Caco-2 (cell line): ENCODE results near the gene ALDH1A2. TPM values are rescaled to one million over a fixed set of nuclear protein-coding genes. Genes with fewer than 3 reads are reported as not detected.

Experiments
- BruUV-seq: library from RNA; stranded (reverse); fragments of 400-500 nt; replicated peaks from 2 replicates; lab custom pipeline; 2021; lab: Mats Ljungman, UMichigan
- CTCF ChIA-PET: fragments of 300-600 bp; sonication (Branson Sonifier 250); formaldehyde crosslinking; loops from one replicate; lab custom pipeline; 2022; ENCODE audit warnings: antibody characterized with exemption; lab: Charles Lee
- POLR2A ChIA-PET: fragments of 300-600 bp; sonication (Branson Sonifier 250); formaldehyde crosslinking; loops from one replicate; lab custom pipeline; 2022; ENCODE audit warnings: antibody characterized with exemption; lab: Charles Lee
- DNase-seq, 2 experiments: peaks; one replicate each; pipeline versions ENCODE4 v3.0.0 to v3.0.0-alpha.2; 2020 to 2022
- H3K27me3 ChIP-seq: replicated peaks from 2 replicates; pipeline ENCODE4 v1.6.0; 2011; ENCODE audit warnings: low read length; ENCODE audit not compliant: control insufficient read depth, insufficient read depth
- H3K36me3 ChIP-seq: 2 replicates; pipeline ENCODE4 v1.5.1; 2011; ENCODE audit warnings: low read length; ENCODE audit not compliant: control insufficient read depth, insufficient read depth
- H3K4me1 ChIP-seq: fragments of 250-450 bp; sonication (Bioruptor Pico); 2 replicates; pipeline ENCODE4 v1.5.1; 2020; ENCODE audit warnings: mild to moderate bottlenecking
- H3K4me3 ChIP-seq: 2 replicates; pipeline ENCODE4 v1.5.1; 2011; ENCODE audit warnings: low read depth, mild to moderate bottlenecking, control low read depth, low read length
- H3K9me3 ChIP-seq: fragments of 250-450 bp; sonication (Bioruptor Pico); 2 replicates; pipeline ENCODE4 v1.5.1; 2020; ENCODE audit warnings: mild to moderate bottlenecking, moderate library complexity
- H3K27ac Mint-ChIP-seq: one replicate; pipeline ENCODE4 v1.8.0; 2022; ENCODE audit warnings: mixed read lengths; ENCODE audit not compliant: unreplicated experiment
- H3K27me3 Mint-ChIP-seq: one replicate; pipeline ENCODE4 v1.8.0; 2022; ENCODE audit warnings: mixed read lengths; ENCODE audit not compliant: insufficient read depth, unreplicated experiment
- H3K36me3 Mint-ChIP-seq: one replicate; pipeline ENCODE4 v1.8.0; 2022; ENCODE audit warnings: mild to moderate bottlenecking, mixed read lengths; ENCODE audit not compliant: insufficient read depth, unreplicated experiment
- H3K4me1 Mint-ChIP-seq: one replicate; pipeline ENCODE4 v1.8.0; 2022; ENCODE audit warnings: low read depth, mixed read lengths; ENCODE audit not compliant: unreplicated experiment
- H3K4me3 Mint-ChIP-seq: one replicate; pipeline ENCODE4 v1.8.0; 2022; ENCODE audit warnings: mild to moderate bottlenecking, moderate library complexity, mixed read lengths; ENCODE audit not compliant: unreplicated experiment
- H3K9me3 Mint-ChIP-seq: one replicate; pipeline ENCODE4 v1.8.0; 2022; ENCODE audit warnings: mixed read lengths; ENCODE audit not compliant: unreplicated experiment
- CTCF ChIP-seq, 2 experiments: fragments of 200-600 bp in 1 of 2; IDR thresholded peaks; 1 replicate in 1 of 2; 2 replicates in 1 of 2; pipeline versions ENCODE4 v1.5.1 to v1.8.0; 2011 to 2022; ENCODE audit warnings: antibody characterized with exemption in 1 of 2, control low read depth in 1 of 2, inconsistent platforms in 1 of 2, low read depth in 1 of 2, low read length in 1 of 2, mild to moderate bottlenecking in 1 of 2, moderate library complexity in 1 of 2; ENCODE audit not compliant: insufficient read depth in 1 of 2, severe bottlenecking in 1 of 2, unreplicated experiment in 1 of 2
- intact Hi-C: fragments of 100-400 bp; cut with micrococcal nuclease; formaldehyde crosslinking; loops from one replicate; pipeline ENCODE4 v1.10.0; 2022; ENCODE audit not compliant: unreplicated experiment
- total RNA-seq: library from RNA; stranded (reverse); gene quantifications from 2 replicates; pipeline ENCODE4 v1.2.3, GENCODE V29; 2022

Gene ALDH1A2
- total RNA-seq, 1 experiment from 2014 or later = 0.61 TPM

- BruUV-seq = no TSS peak
- Histone ChIP-seq H3K9me3 (no peaks in the 10 kb centered on the region), H3K4me1 (no peaks in the 10 kb centered on the region), H3K36me3 (no peaks in the 10 kb centered on the region), H3K27me3 (no peaks in the 10 kb centered on the region), H3K4me3 (no peak overlapping the region)
- POLR2A ChIA-PET = no interaction called here
- DNase-seq = no peak
- Mint-ChIP-seq H3K4me1 (no peaks in the 10 kb centered on the region), H3K27me3 (peaks cover 13% of the 10 kb centered on the region), H3K27ac (no peak overlapping the region), H3K36me3 (no peaks in the 10 kb centered on the region), H3K4me3 (no peak overlapping the region), H3K9me3 (no peaks in the 10 kb centered on the region)
- intact Hi-C loops = no loop called here
- TF ChIP-seq CTCF (IDR thresholded peaks at IDR 0.05; ENCODE audit: insufficient read depth in 1 of 2, low read depth in 1 of 2, low read length in 1 of 2, severe bottlenecking in 1 of 2, unreplicated experiment in 1 of 2) = no peak
- CTCF ChIA-PET = no interaction called here
Measured at GRCh38 chr15:57931570-57931969, 133.9 kb downstream of the ALDH1A2 start.

GRCh38 chr15:57927091-57927631, 138.3 kb downstream of the ALDH1A2 start:
- BruUV-seq = no TSS peak
- DNase-seq = no peak
- H3K36me3 ChIP-seq = no peaks in the 10 kb centered on the region

GRCh38 chr15:57925650-57926049, 139.9 kb downstream of the ALDH1A2 start:
- Mint-ChIP-seq H3K27ac (no peak overlapping the region), H3K4me1 (no peaks in the 10 kb centered on the region), H3K36me3 (no peaks in the 10 kb centered on the region), H3K4me3 (no peak overlapping the region), H3K9me3 (no peaks in the 10 kb centered on the region), H3K27me3 (peaks cover 5% of the 10 kb centered on the region)
- no peak for TF ChIP-seq CTCF (IDR thresholded peaks at IDR 0.05; ENCODE audit: insufficient read depth in 1 of 2, low read depth in 1 of 2, low read length in 1 of 2, severe bottlenecking in 1 of 2, unreplicated experiment in 1 of 2)
- intact Hi-C loops = no loop called here
- CTCF ChIA-PET = no interaction called here
- POLR2A ChIA-PET = no interaction called here
- Histone ChIP-seq H3K9me3 (no peaks in the 10 kb centered on the region), H3K27me3 (no peaks in the 10 kb centered on the region), H3K4me3 (no peak overlapping the region), H3K4me1 (no peaks in the 10 kb centered on the region), H3K36me3 (no peaks in the 10 kb centered on the region)
- no peak for DNase-seq
- no TSS peak for BruUV-seq

More at GRCh38 chr15:57927091-57927631, 138.3 kb downstream of the ALDH1A2 start:
- H3K4me3 ChIP-seq = no peak overlapping the region
- POLR2A ChIA-PET = no interaction called here
- CTCF ChIA-PET = no interaction called here
- no peaks in the 10 kb centered on the region for H3K36me3 Mint-ChIP-seq
- no peaks in the 10 kb centered on the region for H3K4me1 ChIP-seq
- H3K27me3 ChIP-seq = no peaks in the 10 kb centered on the region
- peaks cover 10% of the 10 kb centered on the region for H3K27me3 Mint-ChIP-seq
- H3K27ac Mint-ChIP-seq = no peak overlapping the region
- H3K4me1 Mint-ChIP-seq = no peaks in the 10 kb centered on the region
- intact Hi-C loops = no loop called here
- H3K9me3 ChIP-seq = no peaks in the 10 kb centered on the region
- H3K4me3 Mint-ChIP-seq = no peak overlapping the region
- no peak for TF ChIP-seq CTCF (IDR thresholded peaks at IDR 0.05; ENCODE audit: insufficient read depth in 1 of 2, low read depth in 1 of 2, low read length in 1 of 2, severe bottlenecking in 1 of 2, unreplicated experiment in 1 of 2)
- H3K9me3 Mint-ChIP-seq = no peaks in the 10 kb centered on the region
